Omental fat pad (tissue), 4 donors: ENCODE data around the gene HASPIN. TPM values are rescaled to one million over a fixed set of nuclear protein-coding genes. Genes with fewer than 3 reads are reported as not detected.

Experiments used
- ATAC-seq: fragments of 150-250 bp; one replicate; pipeline ENCODE4 v1.9.1; 2016; ENCODE audit warnings: mild to moderate bottlenecking, moderate library complexity; ENCODE audit not compliant: low FRiP score
- DNase-seq: peaks from one replicate; pipeline ENCODE4 v3.0.0-alpha.2; 2019; ENCODE audit warnings: low spot score
- total RNA-seq, 4 donors: library from RNA; depleted of rRNA; stranded (reverse); fragments of >200 nt; gene quantifications; one replicate each; pipeline ENCODE4 v1.1.0, GENCODE V29; 2016
- TF ChIP-seq, protein P1 (sequence below), 3 donors: fragments of 450-650 bp; IDR thresholded peaks; one replicate each; pipeline ENCODE4 v1.5.1; 2016 to 2017; ENCODE audit warnings: antibody characterized with exemption in 3 of 3, mild to moderate bottlenecking in 3 of 3, moderate library complexity in 2 of 3

Gene HASPIN
- total RNA-seq, 4 donors from 2014 or later, result 0.19 to 0.69 (median 0.24) TPM; not detected in 1

DNA sequence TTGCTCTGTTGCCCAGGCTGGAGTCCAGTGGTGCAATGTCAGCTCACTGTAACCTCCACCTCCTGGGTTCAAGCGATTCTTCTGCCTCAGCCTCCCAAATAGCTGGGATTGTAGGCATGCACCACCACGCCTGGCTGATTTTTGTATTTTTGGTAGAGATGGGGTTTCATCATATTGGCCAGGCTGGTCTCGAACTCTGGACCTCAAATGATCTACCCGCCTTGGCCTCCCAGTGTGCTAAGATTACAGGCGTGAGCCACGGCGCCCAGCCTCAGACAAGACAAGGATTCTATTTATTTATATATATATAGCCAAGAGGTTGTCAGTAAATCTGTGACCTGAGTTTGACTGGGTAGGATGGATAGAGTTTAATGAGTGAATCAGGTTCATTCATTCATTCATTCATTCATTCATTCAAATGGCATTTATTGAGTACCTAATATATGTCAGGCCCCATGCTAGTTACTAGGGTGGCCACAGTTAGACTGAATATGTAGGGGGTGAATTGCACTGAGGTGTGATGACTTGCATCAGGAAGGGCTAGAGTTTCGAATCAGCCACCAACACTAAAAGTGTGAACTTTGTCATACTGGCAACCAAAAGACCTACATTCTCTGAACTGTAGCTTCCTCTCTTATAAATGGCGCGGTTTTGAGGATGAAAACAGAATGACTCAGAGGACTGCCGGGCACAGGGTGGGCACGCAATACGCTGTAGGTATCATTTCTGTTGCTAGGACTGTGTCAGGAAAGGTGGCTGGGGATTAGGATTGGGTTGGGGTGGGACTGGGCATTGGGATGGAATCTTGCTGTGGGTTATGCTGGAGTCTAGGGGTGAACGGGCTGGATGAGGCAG is 39.4 kb downstream of the HASPIN start:
- TF ChIP-seq, protein P1, sequence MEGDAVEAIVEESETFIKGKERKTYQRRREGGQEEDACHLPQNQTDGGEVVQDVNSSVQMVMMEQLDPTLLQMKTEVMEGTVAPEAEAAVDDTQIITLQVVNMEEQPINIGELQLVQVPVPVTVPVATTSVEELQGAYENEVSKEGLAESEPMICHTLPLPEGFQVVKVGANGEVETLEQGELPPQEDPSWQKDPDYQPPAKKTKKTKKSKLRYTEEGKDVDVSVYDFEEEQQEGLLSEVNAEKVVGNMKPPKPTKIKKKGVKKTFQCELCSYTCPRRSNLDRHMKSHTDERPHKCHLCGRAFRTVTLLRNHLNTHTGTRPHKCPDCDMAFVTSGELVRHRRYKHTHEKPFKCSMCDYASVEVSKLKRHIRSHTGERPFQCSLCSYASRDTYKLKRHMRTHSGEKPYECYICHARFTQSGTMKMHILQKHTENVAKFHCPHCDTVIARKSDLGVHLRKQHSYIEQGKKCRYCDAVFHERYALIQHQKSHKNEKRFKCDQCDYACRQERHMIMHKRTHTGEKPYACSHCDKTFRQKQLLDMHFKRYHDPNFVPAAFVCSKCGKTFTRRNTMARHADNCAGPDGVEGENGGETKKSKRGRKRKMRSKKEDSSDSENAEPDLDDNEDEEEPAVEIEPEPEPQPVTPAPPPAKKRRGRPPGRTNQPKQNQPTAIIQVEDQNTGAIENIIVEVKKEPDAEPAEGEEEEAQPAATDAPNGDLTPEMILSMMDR (IDR thresholded peaks at IDR 0.05), result no peak
- no peak for ATAC-seq
- no peak for DNase-seq

DNA sequence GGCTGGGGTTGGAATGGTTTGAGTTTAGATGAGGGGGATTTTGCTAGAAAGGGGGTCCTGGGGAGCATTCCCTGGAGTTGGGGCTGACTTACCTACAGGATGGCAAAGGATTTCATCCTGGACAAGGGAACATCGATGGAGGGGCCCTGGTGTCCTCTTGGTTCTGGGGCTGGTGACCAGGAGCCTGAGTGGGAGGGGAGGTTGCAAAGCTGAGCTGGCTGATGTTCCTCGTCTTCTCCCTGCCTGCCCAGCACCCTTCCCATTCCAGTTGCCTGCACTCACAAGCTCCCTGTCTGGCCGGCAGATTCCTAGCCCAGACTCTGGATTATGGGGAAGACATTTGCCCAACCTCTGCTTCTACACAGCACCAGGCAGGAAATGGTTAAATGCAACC is 40.1 kb downstream of the HASPIN start:
- DNase-seq, result no peak
- TF ChIP-seq, protein P1 (IDR thresholded peaks at IDR 0.05), result no peak
- no peak for ATAC-seq

DNA sequence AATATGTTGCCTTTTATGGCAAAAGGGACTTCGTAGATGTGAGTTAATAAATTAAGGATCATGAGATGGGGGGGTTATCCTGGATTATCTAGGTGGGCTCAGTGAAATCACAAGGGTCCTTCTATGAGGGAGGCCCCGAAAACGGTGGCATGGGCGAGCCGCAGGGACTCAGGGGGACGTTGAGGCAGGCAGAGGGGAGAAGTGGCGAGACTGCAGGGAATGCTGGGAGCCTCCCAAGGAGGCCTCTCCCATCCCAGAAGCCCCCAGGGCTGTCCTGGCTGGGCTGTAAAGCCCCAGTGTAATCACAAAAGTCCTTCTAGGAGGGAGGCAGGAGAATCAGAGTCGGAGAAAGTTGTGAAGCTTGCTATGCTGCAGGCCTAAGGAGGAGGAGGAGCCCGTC is 42.3 kb downstream of the HASPIN start:
- TF ChIP-seq, protein P1 (IDR thresholded peaks at IDR 0.05), result no peak

DNA sequence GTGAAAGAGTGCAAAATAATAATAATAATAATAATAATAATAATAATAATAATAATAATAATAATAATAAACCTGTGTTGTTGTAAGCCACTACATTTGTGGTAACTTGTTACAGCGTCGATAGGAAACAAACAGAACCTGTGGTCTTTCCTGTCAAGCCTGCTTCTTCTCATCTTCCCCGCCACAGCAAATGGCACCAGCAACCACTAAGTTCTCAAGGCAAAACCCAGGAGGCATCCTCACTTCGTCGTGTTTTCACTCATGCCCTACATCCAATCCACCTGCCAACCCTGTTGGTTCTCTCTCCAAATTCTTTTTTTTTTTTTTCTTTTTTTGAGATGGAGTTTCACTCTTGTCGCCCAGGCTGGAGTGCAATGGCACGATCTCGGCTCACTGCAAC is 43.1 kb downstream of the HASPIN start:
- ATAC-seq, result no peak
- no peak for DNase-seq
- TF ChIP-seq, protein P1 (IDR thresholded peaks at IDR 0.05), result no peak

More for the DNA sequence above, 42.3 kb downstream of the HASPIN start:
- ATAC-seq, result no peak
- DNase-seq, result no peak

DNA sequence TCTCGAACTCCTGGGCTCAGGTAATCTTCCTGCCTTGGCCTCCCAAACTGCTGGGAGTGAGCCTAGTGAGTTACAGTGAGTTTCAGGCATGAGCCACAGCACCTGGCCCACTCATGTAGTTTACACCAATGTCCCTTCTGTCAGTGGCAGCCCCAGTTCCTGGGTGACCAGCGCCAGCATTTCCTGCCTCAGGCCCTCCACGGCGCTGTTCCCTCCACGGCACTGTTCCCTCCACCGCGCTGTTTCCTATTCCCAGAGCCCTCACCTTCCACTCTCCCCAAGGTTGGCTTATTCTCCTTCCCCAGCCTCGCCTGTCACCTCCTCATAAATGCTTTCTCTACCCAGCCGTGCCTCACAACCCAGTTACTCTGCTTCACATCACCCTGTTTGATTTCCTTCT is 44.6 kb downstream of the HASPIN start:
- DNase-seq (no peak), ATAC-seq (no peak)
- TF ChIP-seq, protein P1 (IDR thresholded peaks at IDR 0.05), result no peak

DNA sequence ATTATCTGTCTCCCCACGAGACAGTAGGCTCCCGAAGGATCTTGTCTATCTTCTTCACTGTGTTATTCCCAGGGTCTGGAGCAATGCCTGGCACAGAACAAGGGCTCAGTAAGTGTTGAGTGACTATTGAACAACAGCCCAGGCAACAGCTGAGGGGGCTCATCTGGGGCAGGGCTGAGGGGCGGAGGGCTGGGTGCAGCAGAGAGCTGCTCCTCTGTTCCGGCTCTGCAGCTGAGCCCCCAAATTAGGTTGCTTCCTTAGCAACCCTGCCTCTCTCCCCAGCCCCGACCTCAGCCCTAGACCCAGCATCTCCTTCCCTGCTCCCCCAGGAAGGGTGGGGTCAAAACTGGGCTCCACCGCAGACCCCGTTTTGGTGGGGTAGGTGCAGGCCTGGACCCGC is 45.1 kb downstream of the HASPIN start:
- ATAC-seq, result no peak
- no peak for DNase-seq
- TF ChIP-seq, protein P1 (IDR thresholded peaks at IDR 0.05), result no peak

DNA sequence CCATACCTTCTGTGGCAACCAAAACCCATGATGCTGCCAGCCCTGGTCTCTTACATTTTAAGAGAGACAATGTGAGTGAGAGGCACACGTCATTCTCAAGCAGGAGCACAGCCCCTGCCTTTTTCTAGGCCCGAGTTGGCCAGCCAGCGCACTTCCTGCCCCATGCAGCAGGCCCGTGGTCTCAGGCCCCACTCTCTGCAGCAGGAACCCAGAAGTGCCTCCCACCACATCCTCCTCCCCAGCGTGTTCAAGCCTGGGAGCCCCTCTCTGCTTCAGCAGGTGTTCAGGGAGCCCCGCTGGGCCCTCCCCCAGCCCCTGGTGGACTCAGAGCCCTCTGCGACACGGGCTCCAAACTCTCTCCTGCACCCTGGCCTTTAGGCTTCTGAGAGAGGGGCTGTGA is 46.8 kb downstream of the HASPIN start:
- DNase-seq, result no peak
- TF ChIP-seq, protein P1 (IDR thresholded peaks at IDR 0.05), result no peak
- ATAC-seq, result no peak
